ENCODE data around the gene RIC3.

Gene RIC3

GRCh38 chr11:8086001-8086479 lies 82.8 kb downstream of the RIC3 start:
- no peak for DNase-seq

GRCh38 chr11:8085011-8085645 lies 83.7 kb downstream of the RIC3 start:
- no peak for DNase-seq

- no peak for DNase-seq
Observed at GRCh38 chr11:8084352-8084751, 84.5 kb downstream of the RIC3 start.

- no peak for DNase-seq
Observed at GRCh38 chr11:8083871-8084281, 84.9 kb downstream of the RIC3 start.

- no peak for DNase-seq
Observed at GRCh38 chr11:8083088-8083395, 85.8 kb downstream of the RIC3 start.

- no peak for DNase-seq
Observed at GRCh38 chr11:8082391-8083087, 86.3 kb downstream of the RIC3 start.

GRCh38 chr11:8081591-8082250 lies 87.1 kb downstream of the RIC3 start:
- no peak for DNase-seq

- no peak for DNase-seq
Observed at GRCh38 chr11:8080674-8081590, 87.9 kb downstream of the RIC3 start, which contains the start of gene TUB. Gene TUB (plus strand): TSS chr11:8081211. CDS start chr11:8081511, 300 bp downstream.

- no peak for DNase-seq
Observed at GRCh38 chr11:8080069-8080670, 88.7 kb downstream of the RIC3 start.

GRCh38 chr11:8079111-8079675 lies 89.6 kb downstream of the RIC3 start:
- DNase-seq, result no peak

- no peak for DNase-seq
Observed at GRCh38 chr11:8075119-8075726, 93.6 kb downstream of the RIC3 start.

- no peak for DNase-seq
Observed at GRCh38 chr11:8071616-8072581, 96.9 kb downstream of the RIC3 start.

- peak; percentile 15 for DNase-seq
Observed at GRCh38 chr11:8070417-8071115, 98.3 kb downstream of the RIC3 start.

- no peak for DNase-seq
Observed at GRCh38 chr11:8069771-8070170, 99.1 kb downstream of the RIC3 start.

- DNase-seq, result peak; percentile 40
Observed at GRCh38 chr11:8068605-8069221, 100.1 kb downstream of the RIC3 start.

- DNase-seq, result no peak
Observed at GRCh38 chr11:8067929-8068575, 100.8 kb downstream of the RIC3 start.

GRCh38 chr11:8067567-8067928 lies 101.3 kb downstream of the RIC3 start:
- DNase-seq, result no peak

GRCh38 chr11:8066911-8067455 lies 101.8 kb downstream of the RIC3 start:
- no peak for DNase-seq

All from amniotic stem cell (primary cell).